ENCODE measurements around the gene SLC35B2.

SLC35B2 gene

DNA sequence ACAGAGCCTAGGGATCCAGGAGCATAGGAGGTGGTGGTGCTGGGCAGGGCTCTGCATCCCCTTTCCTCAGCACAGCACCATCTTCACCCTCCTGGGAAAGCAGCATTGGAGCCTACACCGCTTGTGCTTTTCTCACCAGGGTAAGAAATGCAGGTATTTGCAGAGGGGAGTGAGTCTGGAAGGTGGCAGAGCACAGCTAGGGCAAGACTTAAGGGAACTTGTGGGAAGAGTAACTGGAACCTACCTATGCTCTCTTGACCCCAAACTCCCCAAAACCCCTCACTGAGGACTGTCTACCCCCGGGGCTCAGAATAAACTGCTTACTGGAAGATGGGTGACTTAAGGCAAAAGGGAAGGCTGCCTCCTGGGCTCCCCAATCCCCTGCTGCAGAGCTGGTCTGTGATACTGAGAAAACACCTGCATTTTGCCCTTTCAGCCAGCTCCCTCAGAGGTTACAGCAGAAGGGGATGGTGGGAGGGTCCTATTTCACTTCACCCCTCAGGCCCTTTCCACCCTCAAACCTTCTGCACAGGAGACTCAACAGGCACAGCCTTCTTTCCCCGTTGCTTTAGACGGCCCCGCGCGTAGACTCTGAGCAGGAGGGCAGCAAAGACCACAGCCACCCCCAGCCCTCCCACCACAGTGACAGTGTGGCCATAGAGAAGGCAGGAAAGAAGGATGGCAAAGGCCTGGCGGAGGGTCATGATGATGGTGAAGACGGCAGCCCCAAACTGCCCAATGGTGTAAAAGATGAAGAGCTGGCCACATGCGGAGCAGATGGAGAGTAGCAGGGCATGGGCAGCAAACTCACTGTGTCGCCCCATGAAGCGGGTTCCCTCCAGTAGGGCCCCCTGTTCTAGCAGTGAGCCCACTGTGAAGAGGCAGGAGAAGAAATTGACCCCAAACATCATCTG, 2.9 kb downstream of the SLC35B2 start:
- DNase-seq (ENCODE audit: low read depth in 2 of 3, low spot score in 2 of 3) = no peak

GRCh38 chr6:44253307-44254101, 3.8 kb downstream of the SLC35B2 start:
- DNase-seq (ENCODE audit: low read depth in 2 of 3, low spot score in 2 of 3) = no peak

GRCh38 chr6:44251576-44252524, 5.5 kb downstream of the SLC35B2 start:
- no peak for DNase-seq (ENCODE audit: low read depth in 2 of 3, low spot score in 2 of 3)

DNA sequence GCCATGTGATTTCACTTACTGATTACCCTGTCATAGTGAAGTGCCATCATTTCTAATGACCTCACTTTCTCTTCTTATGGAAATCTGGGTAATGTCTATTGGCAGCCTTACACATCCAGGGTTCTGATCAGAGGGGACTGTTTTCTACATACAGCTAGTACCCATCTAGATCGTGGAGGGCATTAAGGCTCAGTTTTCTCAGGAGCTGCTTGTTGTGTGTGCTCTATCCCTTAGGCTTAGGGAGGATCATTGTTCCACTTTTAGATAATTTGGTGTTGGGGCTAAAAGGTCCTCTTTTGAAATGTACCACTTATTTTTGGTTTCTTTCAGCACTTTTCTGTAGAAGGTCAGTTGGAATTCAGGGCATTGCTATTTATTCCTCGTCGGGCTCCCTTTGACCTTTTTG, 6.6 kb downstream of the SLC35B2 start:
- DNase-seq (ENCODE audit: low read depth in 2 of 3, low spot score in 2 of 3) = no peak

- DNase-seq (ENCODE audit: low read depth in 2 of 3, low spot score in 2 of 3) = no peak
Measured at GRCh38 chr6:44250067-44250717, 7.1 kb downstream of the SLC35B2 start.

GRCh38 chr6:44249082-44249748, 8.1 kb downstream of the SLC35B2 start:
- no peak for DNase-seq (ENCODE audit: low read depth in 2 of 3, low spot score in 2 of 3)

- no peak for DNase-seq (ENCODE audit: low read depth in 2 of 3, low spot score in 2 of 3)
Measured at GRCh38 chr6:44248579-44248978, 8.7 kb downstream of the SLC35B2 start.

- peak; percentile 75 to 78 (median 78) for DNase-seq (ENCODE audit: low read depth in 2 of 3, low spot score in 2 of 3)
Measured at GRCh38 chr6:44247338-44248302, 9.7 kb downstream of the SLC35B2 start.

- peak; percentile 90 to 92 (median 90) for DNase-seq (ENCODE audit: low read depth in 2 of 3, low spot score in 2 of 3)
Measured at GRCh38 chr6:44246663-44247337, 10.5 kb downstream of the SLC35B2 start, which contains the start of gene HSP90AB1. Gene HSP90AB1 (plus strand): TSS chr6:44247101. CDS start chr6:44248630, 1,529 bp downstream.

DNA sequence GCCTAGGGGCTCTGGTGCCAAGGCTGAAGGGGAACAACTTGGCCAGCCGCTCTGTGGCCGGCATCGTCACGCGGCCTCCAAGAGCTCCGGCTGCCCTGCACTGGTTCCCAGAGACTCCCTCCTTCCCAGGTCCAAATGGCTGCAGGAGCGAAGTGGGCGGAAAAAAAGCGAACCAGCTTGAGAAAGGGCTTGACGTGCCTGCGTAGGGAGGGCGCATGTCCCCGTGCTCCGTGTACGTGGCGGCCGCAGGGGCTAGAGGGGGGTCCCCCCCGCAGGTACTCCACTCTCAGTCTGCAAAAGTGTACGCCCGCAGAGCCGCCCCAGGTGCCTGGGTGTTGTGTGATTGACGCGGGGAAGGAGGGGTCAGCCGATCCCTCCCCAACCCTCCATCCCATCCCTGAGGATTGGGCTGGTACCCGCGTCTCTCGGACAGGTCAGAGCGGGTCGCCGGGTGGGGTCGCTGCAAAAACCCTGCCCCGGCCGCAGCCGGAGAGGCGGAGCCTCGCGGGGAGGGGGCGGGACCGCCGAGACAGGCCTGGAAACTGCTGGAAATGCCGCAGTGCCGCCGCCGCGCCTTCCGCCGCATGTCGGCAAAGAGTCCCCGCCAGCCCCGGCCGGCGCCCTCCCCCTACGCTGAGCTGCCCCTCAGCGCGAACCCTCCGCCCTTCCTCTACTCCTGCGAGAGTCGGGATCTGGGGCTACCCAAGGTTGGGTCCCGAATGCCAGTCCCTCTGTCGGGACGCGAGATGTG, 11.2 kb downstream of the SLC35B2 start:
- peak; percentile 75 to 82 (median 79) for DNase-seq (ENCODE audit: low read depth in 2 of 3, low spot score in 2 of 3)

GRCh38 chr6:44245391-44245911, 11.9 kb downstream of the SLC35B2 start:
- DNase-seq (ENCODE audit: low read depth in 2 of 3, low spot score in 2 of 3) = no peak

GRCh38 chr6:44243345-44243744, 14.0 kb downstream of the SLC35B2 start:
- DNase-seq (ENCODE audit: low read depth in 2 of 3, low spot score in 2 of 3) = no peak

GRCh38 chr6:44238687-44239350, 18.5 kb downstream of the SLC35B2 start:
- DNase-seq (ENCODE audit: low read depth in 2 of 3, low spot score in 2 of 3) = no peak

DNA sequence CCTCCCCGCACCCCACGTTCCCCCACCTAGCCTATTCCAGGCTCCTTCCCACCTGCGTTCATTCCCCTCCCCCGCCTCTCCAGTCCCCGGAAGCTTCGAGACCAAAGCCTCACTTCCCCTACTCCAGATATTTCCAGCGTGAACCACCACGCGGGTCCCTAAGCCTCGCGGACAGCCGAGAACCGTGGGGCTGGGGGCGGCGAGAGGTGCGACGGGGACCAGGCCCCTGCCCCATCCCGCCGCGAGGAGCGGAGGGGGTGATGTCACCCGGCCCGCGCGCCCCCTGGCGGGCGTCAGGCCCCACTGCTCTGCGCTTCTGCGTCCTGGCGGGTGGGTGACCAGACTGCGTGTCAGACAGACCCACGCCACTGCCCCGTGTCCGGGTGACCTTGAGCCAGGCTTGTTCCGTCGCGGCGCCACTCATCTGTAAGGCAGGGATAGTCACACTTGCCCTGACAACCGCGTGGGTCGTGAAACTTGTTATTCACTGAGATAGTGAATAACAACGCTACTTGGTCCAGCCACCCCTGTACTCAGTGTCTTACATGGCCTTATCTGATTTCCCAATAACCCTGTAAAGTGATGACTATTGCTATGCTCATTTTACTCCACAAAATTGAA, 19.4 kb downstream of the SLC35B2 start:
- DNase-seq (ENCODE audit: low read depth in 2 of 3, low spot score in 2 of 3) = peak in 2 of 3 experiments; percentile 73 to 87

DNA sequence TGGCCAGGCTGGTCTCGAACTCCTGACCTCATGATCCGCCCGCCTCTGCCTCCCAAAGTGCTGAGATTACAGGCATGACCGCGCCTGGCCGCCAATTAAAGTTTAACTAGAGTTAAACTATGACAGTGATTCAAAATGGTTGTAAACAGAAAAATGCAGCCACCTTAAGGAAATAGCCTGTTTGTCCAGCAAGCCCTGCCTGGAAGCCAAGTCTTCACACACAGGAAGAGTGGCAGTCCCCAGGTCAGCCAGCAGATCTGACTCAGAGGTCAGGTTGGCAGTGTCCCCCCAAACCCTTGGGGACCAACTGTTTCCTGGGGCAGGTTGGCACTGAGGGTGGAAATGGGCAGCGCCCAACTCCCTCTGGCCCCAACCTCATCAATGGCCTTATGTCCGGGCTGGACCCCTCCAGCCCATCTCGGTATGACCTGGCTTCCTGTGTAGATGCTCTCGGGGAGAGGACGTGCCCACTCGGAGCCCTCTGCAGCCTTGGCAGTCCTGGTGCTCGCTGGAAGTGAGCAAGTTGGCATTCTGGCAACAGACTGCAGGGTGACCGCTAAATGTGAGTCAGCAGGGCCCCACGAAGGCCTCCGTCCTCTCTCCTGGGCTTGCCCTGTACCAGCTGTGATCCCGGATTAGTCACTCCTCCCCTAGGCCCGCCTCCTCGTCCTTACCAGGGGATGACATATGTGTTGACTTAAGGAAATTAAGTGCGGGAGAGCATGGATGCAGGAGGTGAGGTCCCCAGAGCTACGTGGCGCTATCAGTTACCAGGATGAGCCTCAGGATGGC, 20.1 kb downstream of the SLC35B2 start:
- no peak for DNase-seq (ENCODE audit: low read depth in 2 of 3, low spot score in 2 of 3)
